Measurements from ENCODE around the gene TMTC2.

TMTC2 gene

DNA sequence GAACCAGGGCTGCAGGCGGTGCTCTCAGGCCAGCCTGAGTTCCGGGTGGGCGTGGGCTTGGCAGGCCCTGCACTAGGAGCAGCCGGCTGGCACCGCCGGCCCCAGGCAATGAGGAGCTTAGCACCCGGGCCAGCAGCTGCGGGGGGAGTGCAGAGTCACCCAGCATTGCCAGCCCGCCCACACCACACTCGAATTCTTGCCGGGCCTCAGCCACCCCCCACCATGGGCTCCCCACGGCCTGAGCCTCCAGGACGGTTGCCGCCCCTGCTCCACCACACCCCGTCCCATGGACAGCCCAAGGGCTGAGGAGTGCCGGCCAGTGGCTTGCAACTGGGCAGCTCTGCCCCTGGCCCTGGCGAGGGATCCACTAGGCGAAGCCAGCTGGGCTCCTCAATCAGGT lies 453.4 kb downstream of the TMTC2 start:
- DNase-seq (ENCODE audit: low read depth), result no peak

DNA sequence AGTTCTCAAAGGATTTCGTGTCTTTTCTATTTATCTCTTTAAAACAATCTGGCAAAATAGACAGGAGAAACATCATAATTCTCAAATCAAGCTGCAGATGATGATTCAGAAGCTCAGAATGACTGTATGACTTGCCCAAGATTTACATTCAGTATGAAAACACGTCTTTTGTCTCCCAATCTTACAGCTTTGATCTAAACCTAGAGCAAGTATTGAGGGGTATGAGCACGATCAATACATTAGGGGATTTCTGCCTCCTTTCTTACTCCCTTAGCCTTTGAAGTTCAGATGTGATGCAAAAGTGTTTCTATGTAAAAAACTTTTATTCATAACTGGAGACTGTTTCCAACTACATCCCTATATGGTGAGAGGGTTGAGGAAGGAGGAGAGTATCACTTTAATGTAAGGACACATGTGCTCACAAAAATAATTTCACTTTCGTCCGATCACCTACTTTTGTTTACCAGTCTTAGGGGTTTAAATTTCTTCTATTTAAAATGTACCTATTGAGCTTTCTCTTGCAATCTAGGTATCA lies 454.8 kb downstream of the TMTC2 start:
- DNase-seq (ENCODE audit: low read depth), result no peak

DNA sequence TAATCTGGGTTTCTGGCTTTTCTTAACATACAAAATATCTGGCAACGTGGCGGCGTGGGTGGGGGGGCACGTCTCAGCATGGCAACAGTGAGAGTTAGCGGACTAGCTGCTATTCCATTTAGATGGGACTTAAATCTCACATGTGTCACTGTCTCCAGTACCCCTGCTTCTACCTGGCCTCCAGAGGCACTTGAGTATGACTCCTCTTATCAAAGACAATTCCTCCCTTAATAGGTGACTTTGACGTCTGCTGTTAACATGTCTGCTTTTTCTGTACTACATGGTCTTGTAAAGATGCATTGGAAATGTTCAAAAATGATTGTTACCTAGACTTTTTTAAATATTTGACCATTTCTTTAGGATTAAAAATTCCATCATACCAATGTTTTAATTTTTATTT lies 456.2 kb downstream of the TMTC2 start:
- DNase-seq (ENCODE audit: low read depth), result no peak

DNA sequence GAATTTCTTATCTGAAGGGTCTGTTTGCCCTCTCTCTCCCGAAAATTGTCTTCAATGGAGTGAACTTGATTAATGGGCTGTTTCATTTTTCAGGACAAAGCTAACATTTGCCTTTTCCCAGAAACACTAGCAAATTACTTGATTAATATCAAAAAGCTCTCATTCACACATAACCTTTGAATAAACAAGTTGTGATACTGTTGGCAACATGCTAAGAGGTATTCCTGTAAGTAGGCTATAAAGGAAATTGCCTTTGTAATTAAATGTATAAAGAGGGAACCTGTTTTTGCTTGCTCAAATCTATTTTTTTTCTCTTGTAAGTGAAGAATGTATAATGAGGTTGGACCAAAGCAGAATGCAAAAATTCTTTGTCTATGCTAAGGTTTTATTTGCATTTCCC lies 457.2 kb downstream of the TMTC2 start:
- DNase-seq (ENCODE audit: low read depth), result no peak

DNA sequence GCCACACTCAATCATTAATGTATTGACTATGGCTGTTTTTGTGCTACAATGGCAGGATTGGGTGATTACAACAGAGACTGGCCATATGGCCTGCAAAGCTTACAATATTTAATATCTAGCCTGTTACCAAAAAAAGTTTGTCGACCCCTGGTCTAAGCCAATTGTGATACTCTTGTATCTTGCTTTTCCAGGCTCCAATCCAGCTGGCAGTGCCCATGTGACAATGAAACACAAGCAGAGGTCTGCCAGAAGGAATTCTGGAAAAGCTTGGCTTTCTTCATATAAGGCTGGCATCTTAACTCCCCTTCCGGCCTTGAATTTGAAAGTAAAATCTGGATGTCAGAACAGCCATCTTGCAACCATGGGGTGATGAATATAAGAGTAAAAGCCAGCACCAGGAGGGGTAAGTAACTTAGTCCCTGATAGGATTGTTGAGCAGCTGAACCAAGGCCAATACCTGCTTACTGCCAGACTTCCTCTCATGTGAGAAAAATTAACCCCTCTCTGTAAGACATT lies 458.7 kb downstream of the TMTC2 start:
- DNase-seq (ENCODE audit: low read depth), result no peak

DNA sequence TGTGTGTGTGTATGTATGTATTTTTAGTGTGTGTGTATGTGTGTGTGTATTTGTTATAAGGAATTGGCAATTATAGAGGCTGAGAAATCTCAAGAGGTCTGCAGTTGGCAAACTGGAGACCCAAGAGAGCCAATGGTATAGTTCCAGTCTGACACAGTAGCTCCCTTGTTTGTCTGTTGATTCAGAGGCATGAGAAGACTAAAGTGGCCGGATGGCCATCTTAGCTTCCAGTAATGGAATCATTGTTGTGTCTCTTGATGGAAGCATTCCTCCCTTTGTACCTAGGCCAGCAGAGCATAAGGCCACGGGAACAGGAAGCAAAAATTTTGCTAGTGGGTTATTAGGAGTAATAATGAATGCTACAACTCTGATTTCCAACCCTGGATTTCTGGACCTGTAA lies 460.6 kb downstream of the TMTC2 start:
- no peak for DNase-seq (ENCODE audit: low read depth)

DNA sequence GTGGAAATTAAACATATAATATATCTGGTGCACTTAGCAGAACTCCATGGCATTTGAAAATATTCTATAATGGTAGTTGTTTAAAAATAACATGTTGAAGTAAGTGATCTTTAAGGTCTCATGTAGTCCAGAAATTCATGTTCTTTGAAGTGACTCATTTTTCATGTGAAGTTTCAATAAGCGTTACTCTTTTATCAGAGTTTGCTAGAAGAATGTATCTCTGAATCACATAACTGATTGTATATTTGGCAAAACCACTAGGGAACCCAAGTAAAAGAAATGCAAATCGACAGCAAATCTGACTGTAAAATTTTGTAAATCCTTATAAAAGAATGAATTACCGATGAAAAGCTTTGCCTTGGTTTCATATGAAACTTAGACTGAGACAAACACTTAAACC lies 463.3 kb downstream of the TMTC2 start:
- DNase-seq (ENCODE audit: low read depth), result no peak

DNA sequence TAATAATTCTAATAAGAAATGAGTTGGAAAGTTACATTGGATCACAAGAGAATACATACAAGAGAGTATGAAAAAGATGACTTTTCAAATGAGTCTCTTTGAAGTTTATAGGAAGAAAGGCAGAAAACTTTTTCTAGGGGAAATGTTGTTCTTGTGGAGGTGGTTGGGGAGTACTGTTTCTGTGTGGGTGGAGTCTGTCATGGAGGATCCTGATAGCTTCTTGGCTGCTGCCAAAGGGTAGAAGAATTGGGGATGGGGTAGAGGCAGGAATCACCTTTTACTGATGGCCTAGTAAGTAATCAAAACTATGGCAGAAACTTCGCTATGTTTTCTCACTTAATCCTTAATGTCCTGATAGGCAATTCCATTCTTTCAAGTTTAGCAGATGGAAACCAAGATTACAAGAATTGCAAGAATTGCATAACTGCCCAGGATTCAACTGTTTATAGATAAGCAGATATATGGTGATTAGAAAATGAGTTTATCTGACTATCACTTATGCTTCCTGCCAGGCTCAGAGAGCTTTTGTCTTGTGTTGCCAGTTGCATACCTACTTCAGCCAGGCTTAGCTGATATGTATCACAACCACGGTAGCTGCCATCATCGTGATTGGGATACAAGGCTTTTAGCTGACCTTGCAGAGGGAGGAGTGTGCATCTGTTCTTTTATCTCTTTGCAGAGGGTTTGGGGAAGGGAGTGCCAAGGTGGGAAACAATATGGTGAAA lies 463.9 kb downstream of the TMTC2 start:
- no peak for DNase-seq (ENCODE audit: low read depth)

DNA sequence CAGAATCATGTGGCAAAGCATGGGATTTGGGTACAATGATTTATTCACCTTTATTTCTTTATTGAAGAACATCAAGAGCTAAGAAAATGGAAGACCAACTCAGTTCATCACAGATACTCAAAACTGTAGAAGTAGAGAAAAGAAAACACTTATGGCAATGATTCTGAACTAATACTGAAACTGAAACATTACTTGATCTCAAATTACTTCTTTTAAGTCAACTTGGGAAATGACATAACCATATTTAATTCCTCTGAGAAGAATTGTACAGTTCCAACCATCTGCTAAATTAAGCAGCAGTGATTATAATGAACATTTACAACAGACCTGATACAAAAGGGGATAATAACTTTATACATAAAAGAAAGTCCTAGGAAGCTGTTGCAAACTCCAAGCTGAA lies 466.5 kb downstream of the TMTC2 start:
- no peak for DNase-seq (ENCODE audit: low read depth)

DNA sequence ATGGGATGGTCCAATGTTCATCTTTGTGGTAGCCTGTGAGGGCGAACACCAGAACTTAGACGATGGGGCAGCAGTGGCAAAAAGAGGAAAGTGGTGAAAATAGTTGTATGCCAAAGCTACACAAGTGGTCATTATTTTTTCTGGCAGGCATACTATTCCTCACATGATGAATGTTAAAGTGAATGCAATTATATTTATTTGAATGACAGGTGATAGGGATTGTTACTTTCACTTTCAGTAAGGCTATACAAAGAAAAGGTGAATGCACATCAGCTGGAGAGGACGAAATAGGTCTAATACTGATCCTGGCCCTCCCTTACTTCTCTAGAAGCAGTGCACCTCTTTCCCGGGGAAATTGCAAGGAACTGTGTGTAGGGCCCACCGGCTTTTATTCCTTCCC lies 470.1 kb downstream of the TMTC2 start:
- no peak for DNase-seq (ENCODE audit: low read depth)

DNA sequence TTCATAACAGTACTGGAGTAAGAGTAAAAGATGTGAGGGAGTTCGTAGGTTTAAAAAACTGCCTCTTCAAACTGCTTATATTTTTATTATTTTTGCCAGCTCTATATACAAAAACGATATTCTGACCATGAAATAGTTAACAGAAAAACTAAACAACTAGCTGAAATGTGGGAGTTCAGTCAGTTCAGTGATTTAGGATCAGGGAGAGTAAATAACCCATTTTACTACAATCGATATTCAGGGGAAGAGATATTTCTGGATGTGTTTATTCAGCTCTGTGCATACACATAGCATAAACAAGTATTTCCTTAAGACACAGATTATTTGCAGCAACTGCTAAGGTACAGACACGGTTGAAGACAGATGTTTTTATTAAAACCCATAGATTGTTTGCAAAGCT lies 470.9 kb downstream of the TMTC2 start:
- DNase-seq (ENCODE audit: low read depth), result no peak

DNA sequence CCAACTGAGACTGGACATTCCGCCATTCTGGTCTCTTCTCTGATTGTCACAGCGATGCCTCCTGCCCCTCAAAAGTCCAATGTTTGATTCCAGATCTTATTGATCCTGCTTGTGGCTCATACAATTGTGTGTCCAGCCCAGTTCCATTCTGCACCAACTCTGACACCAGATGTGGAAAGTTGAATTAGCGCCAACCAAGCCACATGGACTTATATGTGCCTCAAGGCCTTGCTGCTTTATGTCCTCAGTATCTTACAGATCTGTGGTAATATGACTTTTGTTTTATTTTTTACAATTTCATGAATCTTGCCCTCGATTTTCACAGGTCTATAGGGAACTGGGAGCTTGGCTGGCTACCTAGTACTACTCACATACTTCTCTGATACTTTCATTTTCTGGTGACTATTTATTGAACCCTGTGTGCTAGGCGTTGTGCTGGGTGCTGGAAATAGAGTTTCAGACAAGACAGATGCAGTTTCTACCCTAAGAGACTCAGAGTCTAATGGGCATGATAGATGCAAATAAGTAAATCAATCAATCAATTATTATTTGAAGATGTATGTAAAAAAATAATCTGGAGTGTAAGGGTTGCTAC lies 472.0 kb downstream of the TMTC2 start:
- DNase-seq (ENCODE audit: low read depth), result no peak

DNA sequence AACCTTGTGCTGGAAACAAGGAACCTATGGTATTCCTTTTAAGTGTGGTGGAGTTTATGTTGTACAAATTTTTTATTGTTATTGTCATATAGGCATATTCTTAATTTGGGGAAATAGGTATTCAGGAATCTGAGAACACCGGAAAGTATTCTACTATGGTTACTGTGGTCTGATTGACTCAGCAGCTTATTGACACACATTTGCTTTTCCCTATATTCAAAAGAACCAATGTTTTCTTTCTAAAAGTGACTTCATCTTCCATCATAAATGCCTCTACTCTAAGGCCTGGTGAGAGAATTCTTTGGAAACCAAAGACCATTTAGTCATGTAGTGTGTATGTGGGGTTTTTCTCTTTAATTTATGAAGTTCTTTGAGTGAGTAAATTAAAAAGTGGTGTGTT lies 474.8 kb downstream of the TMTC2 start:
- no peak for DNase-seq (ENCODE audit: low read depth)

DNA sequence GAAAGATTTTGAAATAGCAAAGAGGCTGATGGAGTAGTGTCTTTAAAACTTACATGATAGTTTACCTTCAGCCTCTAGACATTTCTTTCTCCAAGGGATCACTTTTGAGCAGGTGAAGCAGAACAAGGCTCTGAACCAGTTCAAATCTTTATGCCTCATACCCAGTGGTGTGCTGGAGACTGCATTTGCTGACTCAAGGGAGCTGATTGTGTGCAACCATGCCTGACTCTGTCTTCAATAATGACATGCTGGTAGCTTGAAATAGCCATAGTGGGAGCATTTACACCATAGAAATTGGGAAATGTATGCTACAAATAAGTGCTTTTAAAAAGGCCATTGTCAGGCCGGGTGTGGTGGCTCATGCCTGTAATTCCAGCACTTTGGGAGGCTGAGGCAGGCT lies 482.0 kb downstream of the TMTC2 start:
- DNase-seq (ENCODE audit: low read depth), result no peak

DNA sequence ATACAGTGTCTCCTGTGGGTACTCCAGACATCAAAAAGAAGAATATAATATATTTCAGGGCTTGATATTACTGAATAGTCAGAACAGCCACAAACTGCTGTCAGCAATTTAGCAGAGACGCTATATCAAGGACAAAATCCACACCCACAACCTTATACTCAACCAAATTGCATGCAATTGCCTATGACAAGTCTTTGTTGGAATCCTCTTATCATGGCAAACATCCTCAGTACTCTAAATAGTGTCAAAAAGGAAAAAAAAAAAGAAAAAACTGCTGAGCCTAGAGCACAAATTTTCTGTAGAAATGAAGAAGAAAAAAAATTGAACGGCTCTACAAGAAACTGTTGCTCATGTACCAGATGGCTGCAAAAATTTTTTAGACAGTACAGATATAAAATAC lies 485.7 kb downstream of the TMTC2 start:
- no peak for DNase-seq (ENCODE audit: low read depth)

DNA sequence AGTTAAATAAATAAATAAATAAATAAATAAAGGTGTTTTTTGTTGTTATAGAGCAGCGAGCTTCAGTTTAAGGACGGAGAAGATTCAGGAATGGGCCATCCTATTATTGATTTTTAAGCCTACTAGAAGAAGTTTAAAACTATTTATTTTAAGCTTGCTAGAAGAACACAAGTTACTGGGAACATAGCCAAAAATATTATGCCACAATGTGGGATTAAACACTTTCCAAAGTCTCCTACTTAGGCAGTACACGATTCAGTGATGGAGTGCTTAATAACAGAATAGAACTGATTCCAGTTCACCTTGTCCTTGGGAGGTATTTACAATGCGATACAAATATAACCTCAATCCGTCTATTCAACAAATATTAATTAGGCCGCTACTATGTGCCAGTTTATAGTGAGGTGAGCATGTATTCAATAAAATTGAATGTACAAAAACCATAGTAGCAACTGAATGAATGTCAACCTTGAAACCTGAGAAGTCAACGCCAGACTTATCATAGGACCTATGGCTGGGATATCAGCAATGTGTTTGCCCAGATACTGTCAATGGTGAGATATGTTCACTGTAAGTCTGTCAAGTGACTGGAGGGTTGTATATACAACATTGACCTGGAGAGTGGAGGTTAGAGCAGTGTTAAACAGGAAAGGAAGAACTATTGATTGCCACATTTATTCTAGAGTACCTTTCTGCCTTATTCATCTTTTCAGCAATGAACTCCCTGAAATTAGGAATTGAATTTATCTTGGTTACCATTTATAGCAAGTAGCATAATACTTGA lies 486.4 kb downstream of the TMTC2 start:
- no peak for DNase-seq (ENCODE audit: low read depth)

DNA sequence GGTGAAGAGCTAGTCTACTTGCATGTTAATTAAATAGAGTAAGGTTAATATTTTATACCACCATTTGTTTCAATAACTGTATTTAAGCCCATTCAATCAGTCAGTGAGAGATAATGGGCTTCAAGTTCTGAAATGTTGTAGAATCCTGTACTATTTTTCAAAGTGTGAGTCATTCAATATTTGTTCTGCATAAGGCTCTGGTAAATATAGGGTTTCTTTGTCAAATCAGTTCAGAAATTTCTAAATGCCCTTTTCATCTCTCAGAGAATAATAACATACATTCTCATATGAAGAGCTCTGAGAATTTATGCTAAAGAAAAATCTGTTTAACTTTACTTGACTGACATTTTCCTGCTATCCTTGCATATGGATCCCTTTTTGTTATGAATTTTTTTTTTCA lies 493.3 kb downstream of the TMTC2 start:
- DNase-seq (ENCODE audit: low read depth), result no peak

DNA sequence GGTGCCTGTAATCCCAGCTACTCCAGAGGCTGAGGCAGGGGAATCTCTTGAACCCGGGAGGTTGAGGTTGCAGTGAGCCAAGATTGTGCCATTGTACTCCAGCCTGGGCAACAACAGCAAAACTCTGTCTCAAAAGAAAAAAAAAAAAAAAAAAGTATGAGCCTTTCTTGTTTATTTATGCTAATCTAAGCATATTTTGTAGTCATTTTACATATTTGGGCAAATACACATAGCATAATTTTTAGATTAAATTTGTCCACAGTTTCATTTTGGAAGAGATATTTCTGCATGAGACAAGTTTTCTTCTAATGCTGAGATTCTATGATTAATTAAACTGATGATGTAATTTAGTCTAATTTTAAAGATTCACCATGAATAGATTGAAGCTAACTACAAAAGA lies 494.4 kb downstream of the TMTC2 start:
- DNase-seq (ENCODE audit: low read depth), result no peak

DNA sequence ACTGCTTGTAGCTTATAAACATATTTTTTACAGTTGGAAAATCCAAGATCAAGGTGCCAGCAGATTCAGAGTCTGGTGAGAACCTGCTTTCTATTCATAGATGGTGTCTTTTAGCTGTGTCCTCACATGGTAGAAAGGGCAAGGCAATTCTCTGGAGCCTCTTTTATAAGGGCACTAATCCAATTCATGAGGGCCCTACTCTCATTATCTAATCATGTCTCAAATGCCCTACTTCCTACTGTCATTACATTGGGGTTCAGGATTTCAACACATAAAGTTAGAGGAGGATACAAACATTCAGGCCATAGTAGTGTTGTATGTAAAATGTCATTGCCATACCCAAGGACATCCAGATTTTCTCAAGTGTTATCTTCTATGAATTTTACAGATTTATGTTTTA lies 496.4 kb downstream of the TMTC2 start:
- DNase-seq (ENCODE audit: low read depth), result no peak
